Endodermal cell (in vitro differentiated cells): ENCODE data around the gene ELOVL2. TPM values are rescaled to one million over a fixed set of nuclear protein-coding genes. Genes with fewer than 3 reads are reported as not detected.
A peak's percentile ranks its signal among the peaks of the same experiment; 100 is the strongest.

ENCODE experiments used
- DNase-seq: peaks from one replicate; pipeline ENCODE4 v3.0.0-alpha.2; 2017
- H3K27ac ChIP-seq: 2 replicates; pipeline ENCODE4 v1.5.1; 2013; ENCODE audit warnings: mild to moderate bottlenecking, low read depth, low read length, moderate library complexity
- H3K27me3 ChIP-seq: 2 replicates; pipeline ENCODE4 v1.6.1; 2013; ENCODE audit warnings: mild to moderate bottlenecking, low read length, moderate library complexity; ENCODE audit not compliant: insufficient read depth, control insufficient read depth, poor library complexity, severe bottlenecking
- H3K36me3 ChIP-seq: 2 replicates; pipeline ENCODE4 v1.7.0; 2013; ENCODE audit warnings: mild to moderate bottlenecking, low read length, moderate library complexity; ENCODE audit not compliant: control insufficient read depth, insufficient read depth
- H3K4me1 ChIP-seq: one replicate; pipeline ENCODE4 v1.7.0; 2013; ENCODE audit warnings: low read length; ENCODE audit not compliant: control insufficient read depth, insufficient read depth
- H3K4me3 ChIP-seq: 2 replicates; pipeline ENCODE4 v1.5.1; 2013; ENCODE audit warnings: mild to moderate bottlenecking, low read length, moderate library complexity
- H3K9ac ChIP-seq: 2 replicates; pipeline ENCODE4 v1.6.1; 2013; ENCODE audit warnings: mild to moderate bottlenecking, low read length, moderate library complexity; ENCODE audit not compliant: poor library complexity, severe bottlenecking; ENCODE audit errors: extremely low read depth
- H3K9me3 ChIP-seq: 2 replicates; pipeline ENCODE4 v1.6.1; 2013; ENCODE audit warnings: mild to moderate bottlenecking, low read length, moderate library complexity; ENCODE audit not compliant: control insufficient read depth
- H3K27ac Mint-ChIP-seq: 2 replicates; pipeline ENCODE4 v1.8.0; 2020; ENCODE audit warnings: mixed read lengths
- H3K27me3 Mint-ChIP-seq: 2 replicates; pipeline ENCODE4 v1.8.0; 2021; ENCODE audit warnings: mild to moderate bottlenecking, mixed read lengths; ENCODE audit not compliant: insufficient read depth
- H3K36me3 Mint-ChIP-seq: 2 replicates; pipeline ENCODE4 v1.8.0; 2020; ENCODE audit warnings: low read depth, mixed read lengths
- H3K4me1 Mint-ChIP-seq: 2 replicates; pipeline ENCODE4 v1.8.0; 2020; ENCODE audit warnings: mixed read lengths
- H3K4me3 Mint-ChIP-seq: 2 replicates; pipeline ENCODE4 v1.8.0; 2020; ENCODE audit warnings: mild to moderate bottlenecking, moderate library complexity, mixed read lengths
- H3K9me3 Mint-ChIP-seq: 2 replicates; pipeline ENCODE4 v1.8.0; 2020; ENCODE audit warnings: mild to moderate bottlenecking, mixed read lengths
- WGBS, 2 experiments: methylation state at CpG; one replicate each; pipeline versions ENCODE4 v1.1.5 to v1.1.7; 2013; ENCODE audit warnings: missing lambda C conversion rate in 2 of 2, mixed read lengths in 1 of 2; ENCODE audit not compliant: insufficient coverage in 1 of 2, insufficient read length in 1 of 2; 5-methylcytosine and 5-hydroxymethylcytosine counted together
- total RNA-seq, 2 donors: library from RNA; stranded (reverse); fragmentation: NEBNext Ultra II Directional in 1 of 2; extraction: Animal tissue kit (Norgen Biotek cat#: 25700) in 1 of 2; gene quantifications; 2 replicates in 1 of 2; 3 replicates in 1 of 2; pipeline ENCODE4 v1.2.1, GENCODE V29; 2021
- TF ChIP-seq, protein P1 (sequence below): fragments of 200-600 bp; sonication (generic); conservative IDR thresholded peaks from 2 replicates; pipeline ENCODE4 v1.5.0; 2021; ENCODE audit warnings: antibody characterized with exemption, mild to moderate bottlenecking

Gene ELOVL2
- total RNA-seq, 2 donors from 2014 or later = 7.3 to 14.1 TPM

DNA sequence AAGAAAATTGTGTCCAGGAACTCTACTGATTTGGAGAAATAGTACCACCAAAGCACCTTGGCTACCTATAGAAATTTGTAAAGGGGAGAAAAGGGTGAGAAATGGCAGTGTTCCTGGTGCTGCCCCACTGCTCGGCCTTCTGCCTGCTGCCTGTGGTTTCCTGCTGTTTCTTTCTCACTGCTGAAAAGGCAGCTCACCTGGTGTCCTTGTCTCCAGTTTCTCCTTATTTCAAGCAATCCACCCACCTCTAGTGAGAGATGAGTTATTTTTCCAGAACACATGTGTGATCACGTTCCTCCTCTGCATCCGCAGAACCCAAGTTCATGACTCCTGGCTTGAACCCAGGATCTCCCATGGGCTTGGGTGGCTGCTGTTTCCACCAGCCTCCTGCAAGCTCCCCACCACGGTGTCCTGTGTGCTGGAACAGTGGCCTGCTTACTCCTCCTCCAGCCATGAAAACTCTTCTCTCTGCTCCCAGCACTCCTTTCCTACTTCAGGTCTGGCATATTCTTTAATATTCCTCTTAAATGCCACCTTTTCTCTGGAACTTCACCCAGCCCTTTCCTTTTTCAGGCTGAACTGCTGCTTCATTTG lies 48.9 kb downstream of the ELOVL2 start:
- H3K27ac ChIP-seq = no peak overlapping the region
- no peak overlapping the region for H3K27ac Mint-ChIP-seq
- no peaks in the 10 kb centered on the region for H3K9me3 Mint-ChIP-seq
- H3K9me3 ChIP-seq = peaks cover 9% of the 10 kb centered on the region
- TF ChIP-seq, protein P1, sequence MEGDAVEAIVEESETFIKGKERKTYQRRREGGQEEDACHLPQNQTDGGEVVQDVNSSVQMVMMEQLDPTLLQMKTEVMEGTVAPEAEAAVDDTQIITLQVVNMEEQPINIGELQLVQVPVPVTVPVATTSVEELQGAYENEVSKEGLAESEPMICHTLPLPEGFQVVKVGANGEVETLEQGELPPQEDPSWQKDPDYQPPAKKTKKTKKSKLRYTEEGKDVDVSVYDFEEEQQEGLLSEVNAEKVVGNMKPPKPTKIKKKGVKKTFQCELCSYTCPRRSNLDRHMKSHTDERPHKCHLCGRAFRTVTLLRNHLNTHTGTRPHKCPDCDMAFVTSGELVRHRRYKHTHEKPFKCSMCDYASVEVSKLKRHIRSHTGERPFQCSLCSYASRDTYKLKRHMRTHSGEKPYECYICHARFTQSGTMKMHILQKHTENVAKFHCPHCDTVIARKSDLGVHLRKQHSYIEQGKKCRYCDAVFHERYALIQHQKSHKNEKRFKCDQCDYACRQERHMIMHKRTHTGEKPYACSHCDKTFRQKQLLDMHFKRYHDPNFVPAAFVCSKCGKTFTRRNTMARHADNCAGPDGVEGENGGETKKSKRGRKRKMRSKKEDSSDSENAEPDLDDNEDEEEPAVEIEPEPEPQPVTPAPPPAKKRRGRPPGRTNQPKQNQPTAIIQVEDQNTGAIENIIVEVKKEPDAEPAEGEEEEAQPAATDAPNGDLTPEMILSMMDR = no peak
- DNase-seq = peak; percentile 59
- H3K4me1 ChIP-seq = no peaks in the 10 kb centered on the region
- peaks cover 72% of the 10 kb centered on the region for H3K36me3 ChIP-seq
- no peak overlapping the region for H3K4me3 ChIP-seq
- no peak overlapping the region for H3K4me3 Mint-ChIP-seq
- 29 to 75% methylated on average over 1 to 4 of the region's 4 CpGs for WGBS, 2 experiments
- peaks cover 35% of the 10 kb centered on the region for H3K4me1 Mint-ChIP-seq
- H3K36me3 Mint-ChIP-seq = peaks cover 17% of the 10 kb centered on the region
- H3K27me3 Mint-ChIP-seq = no peaks in the 10 kb centered on the region
- H3K27me3 ChIP-seq = no peaks in the 10 kb centered on the region
- H3K9ac ChIP-seq = no peak overlapping the region

DNA sequence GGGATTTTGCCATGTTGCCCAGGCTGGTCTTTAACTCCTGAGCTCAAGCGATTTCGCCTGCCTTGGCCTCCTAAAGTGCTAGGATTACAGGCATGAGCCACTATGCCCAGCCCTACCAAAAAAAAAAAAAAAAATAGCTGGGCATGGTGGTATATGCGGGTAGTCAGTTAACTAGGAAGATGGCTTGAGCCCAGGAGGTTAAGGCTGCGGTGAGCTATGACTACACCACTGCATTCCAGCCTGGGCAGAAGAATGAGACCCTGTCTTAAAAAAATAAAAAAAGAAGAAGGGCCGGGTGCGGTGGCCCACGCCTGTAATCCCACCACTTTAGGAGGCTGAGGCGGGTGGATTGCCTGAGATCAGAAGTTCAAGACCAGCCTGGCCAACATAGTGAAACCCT lies 50.2 kb downstream of the ELOVL2 start:
- Histone ChIP-seq H3K9me3 (peaks cover 12% of the 10 kb centered on the region), H3K36me3 (peaks cover 72% of the 10 kb centered on the region), H3K9ac (no peak overlapping the region), H3K4me3 (no peak overlapping the region), H3K27ac (no peak overlapping the region), H3K27me3 (no peaks in the 10 kb centered on the region), H3K4me1 (no peaks in the 10 kb centered on the region)
- 93 to 100% methylated on average over 3 to 8 of the region's 8 CpGs for WGBS, 2 experiments
- Mint-ChIP-seq H3K27ac (no peak overlapping the region), H3K36me3 (peaks cover 16% of the 10 kb centered on the region), H3K4me1 (peaks cover 28% of the 10 kb centered on the region), H3K27me3 (no peaks in the 10 kb centered on the region), H3K4me3 (no peak overlapping the region), H3K9me3 (no peaks in the 10 kb centered on the region)
- DNase-seq = no peak
- TF ChIP-seq, protein P1 = no peak

DNA sequence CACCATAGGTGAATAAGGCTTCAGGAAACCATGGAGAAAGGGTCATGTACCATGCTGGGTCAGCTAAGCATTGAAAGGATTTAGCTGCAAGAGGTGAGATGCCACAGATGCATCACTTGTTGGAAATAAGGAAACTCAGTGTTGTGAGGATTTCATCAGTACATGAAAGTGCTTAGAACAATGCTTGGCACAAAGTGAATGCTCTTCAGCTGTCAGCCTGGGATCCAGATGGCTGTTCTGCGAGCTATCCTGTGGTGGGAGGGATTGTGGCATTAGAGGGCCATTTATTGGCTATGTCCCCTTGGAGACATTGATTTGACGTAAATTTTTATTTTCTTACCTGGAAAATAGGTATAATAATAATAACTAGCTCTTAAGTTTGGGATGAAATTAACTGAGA lies 53.0 kb downstream of the ELOVL2 start:
- peaks cover 9% of the 10 kb centered on the region for H3K36me3 Mint-ChIP-seq
- TF ChIP-seq, protein P1 = no peak
- Histone ChIP-seq H3K4me3 (no peak overlapping the region), H3K9ac (no peak overlapping the region), H3K27ac (no peak overlapping the region), H3K36me3 (peaks cover 67% of the 10 kb centered on the region), H3K4me1 (no peaks in the 10 kb centered on the region), H3K27me3 (no peaks in the 10 kb centered on the region), H3K9me3 (peaks cover 19% of the 10 kb centered on the region)
- peaks cover 19% of the 10 kb centered on the region for H3K4me1 Mint-ChIP-seq
- DNase-seq = no peak
- H3K27ac Mint-ChIP-seq = no peak overlapping the region
- H3K9me3 Mint-ChIP-seq = no peaks in the 10 kb centered on the region
- H3K27me3 Mint-ChIP-seq = no peaks in the 10 kb centered on the region
- H3K4me3 Mint-ChIP-seq = no peak overlapping the region
- WGBS, 2 experiments = 95% methylated on average over 1 of the region's 2 CpGs; no CpG with 5 or more reads in 1 of the 2 experiments
